Activated CD4-positive, alpha-beta T cell treated with anti-CD3 and anti-CD28 coated beads, Interleukin-10, Interleukin-2, amounts not matched to agents 100 ng/mL and 50 ng/mL, durations not matched to agents 16 hours and 8 hours (primary cell): ENCODE data around the gene ZSCAN29.

Source experiments
- DNase-seq: peaks from one replicate; pipeline ENCODE4 v3.0.0-alpha.2; 2020

ZSCAN29 gene

GRCh38 chr15:43346305-43346704, 24.5 kb downstream of the ZSCAN29 start:
- DNase-seq, result no peak

GRCh38 chr15:43330780-43331087, 40.1 kb downstream of the ZSCAN29 start:
- no peak for DNase-seq

GRCh38 chr15:43329960-43330779, 40.7 kb downstream of the ZSCAN29 start, which contains the start of gene LCMT2:
LCMT2 (minus strand) TSS chr15:43330573; CDS start chr15:43330489, 84 bp downstream.
- peak; percentile 94 for DNase-seq

- no peak for DNase-seq
These were observed 41.5 kb downstream of the ZSCAN29 start for GRCh38 chr15:43329217-43329959.

- peak; percentile 55 for DNase-seq
These were observed 45.7 kb downstream of the ZSCAN29 start for GRCh38 chr15:43325039-43325684.

GRCh38 chr15:43318990-43319771, 51.7 kb downstream of the ZSCAN29 start:
- DNase-seq, result no peak

- no peak for DNase-seq
These were observed 53.2 kb downstream of the ZSCAN29 start for GRCh38 chr15:43317566-43318184.

- no peak for DNase-seq
These were observed 53.9 kb downstream of the ZSCAN29 start for GRCh38 chr15:43316971-43317346.

GRCh38 chr15:43316016-43316970, 54.5 kb downstream of the ZSCAN29 start:
- DNase-seq, result no peak

GRCh38 chr15:43314171-43314570, 56.7 kb downstream of the ZSCAN29 start:
- no peak for DNase-seq

- DNase-seq, result no peak
These were observed 58.5 kb downstream of the ZSCAN29 start for GRCh38 chr15:43312378-43312777.
